SIG-M5 (cell line): ENCODE results near the gene RNH1.
A peak's percentile ranks its signal among the peaks of the same experiment; 100 is the strongest.

Experiments
- DNase-seq: peaks from one replicate; lab custom pipeline; 2025; lab: John Stamatoyannopoulos, UW

RNH1 gene

DNA sequence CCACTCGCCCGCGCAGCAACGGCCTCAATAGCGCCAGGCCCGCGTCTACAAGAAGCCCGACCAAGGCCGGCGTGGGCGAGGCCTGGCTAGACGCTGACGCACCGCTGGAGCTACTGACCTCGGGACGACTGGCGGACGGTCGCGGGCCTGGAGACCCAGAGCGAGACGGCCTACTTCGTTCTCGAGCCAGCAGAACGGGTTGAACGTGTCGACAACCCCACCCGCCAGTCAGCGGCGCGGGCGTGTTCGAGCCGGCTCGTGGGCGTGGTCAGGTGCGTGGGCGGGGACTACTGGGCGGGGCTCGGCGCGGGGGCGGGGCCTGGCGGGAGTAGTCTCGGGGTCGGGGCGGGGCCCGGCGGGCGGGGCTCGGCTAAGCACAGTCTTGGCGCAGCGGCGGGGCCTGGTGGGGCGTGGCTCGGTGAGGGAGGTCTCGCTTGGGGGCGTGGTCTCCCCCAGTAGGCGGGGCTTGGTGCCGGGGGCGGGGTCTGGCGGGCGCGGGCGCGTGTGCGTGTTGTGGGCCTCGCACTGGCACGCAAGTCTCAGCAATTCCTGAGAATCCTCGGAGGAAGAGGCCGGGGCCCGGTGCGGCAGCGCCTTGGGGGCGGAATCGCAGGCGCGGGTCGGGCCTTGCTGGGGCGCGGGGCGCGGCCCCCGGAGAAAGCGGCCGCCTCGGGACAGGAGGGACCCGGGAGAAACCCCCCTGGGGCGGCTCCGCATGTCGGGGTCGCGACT is at the start of gene RNH1:
Gene RNH1 (minus strand): TSS at position 248 of the 732 bp plus-strand sequence. CDS start 5,080 bp downstream, outside the sequence.
- DNase-seq: peak; percentile 46

DNA sequence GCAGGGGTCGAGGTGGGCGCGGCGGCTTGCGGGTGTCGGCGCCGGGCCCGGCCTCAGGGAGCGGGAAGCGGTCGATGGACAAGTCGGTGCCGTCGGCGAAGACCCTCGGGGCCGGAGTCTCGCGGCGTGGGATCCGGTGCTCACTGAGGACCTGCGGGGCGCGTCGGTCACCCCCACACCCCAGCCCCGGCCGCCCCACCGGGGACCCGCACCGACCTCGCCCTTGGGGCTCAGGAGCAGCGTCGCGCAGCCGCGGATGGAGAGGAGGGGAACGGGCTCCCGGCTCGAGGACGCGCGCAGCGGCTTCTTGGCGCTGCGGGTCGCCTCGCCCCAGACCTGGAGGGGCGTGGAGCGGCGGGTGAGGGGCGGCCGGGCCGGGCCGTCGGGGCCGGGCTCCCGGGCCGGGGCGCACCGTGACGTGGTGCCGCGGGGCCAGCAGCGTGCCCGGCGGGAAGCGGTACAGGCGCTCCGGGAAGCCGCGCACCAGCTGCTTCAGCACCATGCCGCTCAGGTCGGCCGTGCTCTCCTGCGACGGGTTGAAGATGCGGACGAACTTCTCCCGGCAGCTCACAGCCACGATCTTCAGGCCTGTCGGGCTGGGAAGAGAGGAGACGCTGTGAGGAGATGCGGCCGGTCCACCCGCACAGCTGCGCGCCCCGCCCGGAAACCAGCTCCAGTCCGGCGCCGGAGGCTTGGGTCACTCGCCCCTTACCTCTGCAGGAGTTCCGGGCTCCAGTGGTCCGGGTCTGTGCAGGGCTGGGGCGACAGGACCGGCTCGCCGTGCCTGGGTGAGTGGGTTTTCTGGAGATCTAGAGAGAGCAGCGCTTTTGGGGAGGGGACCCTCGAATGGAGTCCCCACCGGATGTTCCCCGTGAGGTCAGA is 49.0 kb upstream of the RNH1 start:
- DNase-seq: no peak

DNA sequence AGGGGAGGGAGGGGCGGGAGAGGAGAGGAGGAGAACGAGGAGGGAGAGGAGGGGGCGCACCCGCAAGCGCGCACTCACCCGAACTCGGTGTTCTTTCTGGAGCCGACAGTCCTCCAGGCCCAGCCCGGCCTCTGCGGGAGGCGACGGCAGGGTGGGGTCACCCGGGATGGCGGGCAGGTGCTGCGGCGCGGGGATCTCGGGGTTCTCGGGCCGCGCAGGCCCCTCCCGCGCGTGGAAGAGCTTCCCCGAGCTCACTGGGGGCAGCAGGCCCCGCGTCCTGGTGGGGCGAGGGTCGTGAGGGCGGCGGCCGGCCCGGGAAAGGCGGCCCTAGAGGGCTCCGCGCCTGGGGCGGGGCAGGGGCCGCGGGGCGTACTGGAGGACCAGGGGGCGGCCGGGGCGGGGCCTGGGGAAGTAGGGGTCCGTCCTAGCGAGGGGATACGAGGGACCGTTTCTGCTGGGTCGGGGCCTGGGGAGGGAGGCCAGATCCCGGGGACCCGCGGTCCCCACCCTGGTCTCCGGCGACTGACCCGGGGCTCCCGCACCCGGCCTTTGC is 48.3 kb upstream of the RNH1 start:
- DNase-seq: no peak

DNA sequence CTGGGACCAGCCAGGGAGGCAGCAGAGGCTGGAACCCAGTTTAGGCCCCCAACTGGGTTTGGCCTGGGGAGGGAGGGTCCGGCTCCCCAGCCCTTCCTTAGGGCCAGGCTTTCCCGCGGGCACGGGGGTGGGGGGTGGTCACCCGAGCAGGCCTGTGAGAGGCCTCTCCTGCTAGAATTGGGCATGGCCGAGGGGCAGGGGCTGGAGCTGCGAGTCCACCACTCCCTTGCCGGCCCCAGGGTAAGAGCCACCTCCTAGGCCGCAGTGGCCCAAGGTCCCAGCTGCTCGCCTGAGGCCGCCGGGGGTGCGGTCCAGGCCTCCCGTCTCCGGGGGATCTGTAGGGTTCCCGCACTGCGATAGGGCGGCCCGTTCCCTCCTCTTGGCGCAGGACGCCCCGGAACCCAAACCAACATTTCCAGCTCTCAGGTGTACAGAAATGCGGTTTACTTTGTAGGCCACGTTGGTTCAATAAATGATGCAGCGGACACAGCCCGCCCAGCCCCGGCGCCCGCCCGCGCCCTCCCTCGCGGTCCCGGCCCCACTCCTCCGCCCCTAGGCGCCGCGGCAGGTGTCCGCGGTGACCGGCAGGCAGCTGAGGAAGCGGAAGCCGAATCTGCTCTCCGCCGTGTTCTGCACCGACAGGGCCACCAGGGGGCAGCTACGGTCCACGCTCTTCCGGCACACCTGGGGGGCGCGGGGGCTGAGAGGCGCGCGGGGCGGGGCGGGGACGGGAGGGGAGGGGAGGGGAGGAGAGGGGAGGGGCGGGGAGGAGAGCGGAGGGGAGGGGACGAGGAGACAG is 47.6 kb upstream of the RNH1 start:
- no peak for DNase-seq

DNA sequence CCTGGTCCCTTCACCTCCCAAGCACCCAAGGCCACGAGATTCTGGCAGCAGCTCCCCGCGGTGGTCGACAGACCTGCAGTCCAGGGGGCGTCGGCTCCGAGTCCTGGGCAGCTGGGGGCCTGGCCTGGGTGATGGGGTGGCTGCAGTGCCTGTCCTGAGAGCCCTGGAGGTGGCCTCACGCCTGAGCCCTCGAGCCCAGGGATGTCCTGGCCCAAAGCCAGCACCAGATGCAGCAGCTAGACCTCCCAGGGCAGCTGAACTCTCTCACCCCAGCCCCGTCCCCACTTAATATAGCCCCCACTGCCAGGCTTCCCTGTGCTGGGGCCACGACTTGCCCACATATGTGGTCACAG is 46.9 kb upstream of the RNH1 start:
- DNase-seq: no peak

DNA sequence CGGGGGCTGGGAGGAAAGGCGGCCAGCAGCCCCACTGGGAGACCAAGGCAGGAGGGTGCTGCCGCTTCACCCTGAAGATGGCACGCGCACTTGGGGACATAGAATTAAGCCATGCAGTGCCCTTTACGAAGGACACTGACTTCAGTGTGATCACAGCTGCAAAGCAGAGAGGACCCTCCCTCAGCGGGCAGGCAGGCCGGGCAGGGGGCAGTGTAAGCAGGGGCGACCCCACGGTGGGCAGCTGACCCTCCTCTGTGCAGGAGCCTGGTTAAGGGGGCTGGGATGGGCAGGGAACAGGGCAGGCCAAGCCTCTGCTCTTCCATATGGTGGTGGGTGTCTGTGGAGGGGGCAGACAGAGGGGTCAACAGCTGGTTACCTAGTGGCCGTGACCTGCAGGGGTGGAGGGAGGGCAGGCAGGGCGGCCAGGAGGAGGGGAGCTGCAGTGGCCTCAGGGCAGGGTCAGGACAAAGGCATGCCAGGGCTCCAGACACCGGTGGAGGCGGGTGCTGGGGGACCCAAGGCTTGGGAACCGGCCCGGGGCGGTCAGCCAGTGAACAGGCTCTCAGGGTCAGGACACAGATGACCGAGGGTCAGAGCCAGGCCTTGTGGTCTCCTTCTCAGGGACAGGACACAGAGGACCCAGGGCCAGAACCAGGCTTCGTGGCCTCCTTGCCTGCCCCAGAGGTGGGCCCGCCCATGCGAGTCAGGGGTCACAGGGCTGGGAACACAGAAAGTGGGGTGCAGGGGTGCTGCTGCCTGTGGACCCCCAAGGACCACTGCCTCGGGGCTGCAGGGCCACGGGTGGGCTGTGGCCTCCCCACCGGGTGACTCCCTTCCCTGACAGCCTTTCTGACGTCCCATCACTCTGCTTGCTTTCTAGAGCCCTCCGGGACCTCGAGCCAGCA is 46.3 kb upstream of the RNH1 start:
- DNase-seq: no peak

DNA sequence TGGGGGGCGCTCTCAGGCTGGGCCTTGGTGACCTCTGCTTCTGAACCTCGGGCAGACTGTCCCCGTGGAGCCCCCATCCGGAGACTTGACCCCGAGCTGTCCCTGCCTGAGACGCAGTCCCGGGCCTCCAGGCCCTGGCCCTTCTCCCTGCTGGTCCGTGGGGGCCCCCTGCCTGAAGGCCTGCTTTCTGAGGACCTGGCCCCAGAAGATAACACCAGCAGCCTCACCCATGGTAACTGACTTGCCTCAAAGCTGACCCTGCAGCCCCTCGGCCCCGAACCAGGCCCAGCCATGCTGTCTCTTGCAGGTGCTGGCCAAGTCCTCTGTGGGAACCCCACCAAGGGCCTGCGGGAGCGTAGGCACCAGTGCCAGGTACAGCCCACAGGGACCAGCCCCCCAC is 44.6 kb upstream of the RNH1 start:
- DNase-seq: no peak

DNA sequence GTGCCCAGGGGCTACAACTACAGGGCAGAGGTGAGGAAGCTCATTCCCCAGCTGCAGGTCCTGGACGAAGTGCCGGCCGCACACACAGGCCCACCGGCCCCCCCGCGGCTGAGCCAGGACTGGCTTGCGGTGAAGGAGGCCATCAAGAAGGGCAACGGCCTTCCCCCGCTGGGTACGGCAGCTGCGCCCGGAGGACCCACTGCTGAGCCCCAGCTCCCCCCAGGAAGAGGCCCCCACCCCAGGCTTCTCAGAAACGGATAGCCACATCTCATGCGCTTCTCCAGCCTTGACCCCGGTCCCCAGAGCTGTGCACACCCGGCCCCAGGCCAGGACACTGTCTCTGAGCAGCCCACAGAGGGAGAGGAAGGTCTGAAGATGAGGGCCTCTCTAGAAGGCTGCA is 44.1 kb upstream of the RNH1 start:
- no peak for DNase-seq

DNA sequence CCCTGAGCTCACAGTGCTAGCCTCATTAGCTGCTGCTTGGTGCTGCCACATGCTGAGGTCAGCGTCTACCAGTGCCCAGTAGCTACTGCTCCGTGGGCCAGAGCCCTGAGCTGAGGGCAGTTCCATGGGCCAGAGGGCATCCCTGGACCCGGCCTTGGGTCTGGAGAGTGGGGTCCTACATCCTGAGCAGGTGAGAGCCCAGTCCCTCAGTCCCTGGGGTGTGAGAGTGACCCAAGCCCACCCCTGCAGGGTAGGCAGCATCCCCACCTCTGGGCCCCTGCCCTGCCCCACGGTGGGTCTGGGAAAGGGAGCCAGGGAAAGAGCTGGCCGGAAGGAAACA is 43.7 kb upstream of the RNH1 start:
- no peak for DNase-seq

DNA sequence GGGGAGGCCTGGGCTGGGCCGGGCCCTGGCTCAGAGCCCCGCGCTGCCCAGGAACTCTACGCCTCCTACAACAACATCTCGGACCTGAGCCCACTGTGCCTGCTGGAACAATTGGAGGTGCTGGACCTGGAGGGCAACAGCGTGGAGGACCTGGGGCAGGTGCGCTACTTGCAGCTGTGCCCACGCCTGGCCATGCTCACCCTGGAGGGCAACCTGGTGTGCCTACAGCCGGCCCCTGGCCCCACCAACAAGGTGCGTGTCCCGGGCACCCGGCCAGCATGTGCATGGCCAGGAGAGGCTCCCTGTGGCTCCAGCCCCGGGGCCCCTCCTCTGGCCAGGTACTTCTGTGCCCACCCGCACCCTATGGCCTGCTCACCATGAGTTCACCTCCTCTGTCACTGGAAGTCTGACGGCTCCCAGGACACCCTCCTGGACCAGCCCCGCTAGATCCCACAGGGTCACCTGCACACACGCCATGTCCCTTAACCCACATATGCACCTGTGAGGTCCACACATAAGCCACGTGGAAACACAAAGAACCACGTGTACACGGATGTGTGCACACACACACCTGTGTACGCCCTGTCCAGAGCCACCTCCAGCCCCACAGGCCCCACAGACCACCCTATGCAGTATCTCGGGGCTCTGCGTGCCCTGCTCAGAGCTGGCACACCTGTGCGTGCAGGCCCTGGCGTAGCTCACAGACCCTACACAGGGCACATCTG is 43.1 kb upstream of the RNH1 start:
- DNase-seq: no peak

DNA sequence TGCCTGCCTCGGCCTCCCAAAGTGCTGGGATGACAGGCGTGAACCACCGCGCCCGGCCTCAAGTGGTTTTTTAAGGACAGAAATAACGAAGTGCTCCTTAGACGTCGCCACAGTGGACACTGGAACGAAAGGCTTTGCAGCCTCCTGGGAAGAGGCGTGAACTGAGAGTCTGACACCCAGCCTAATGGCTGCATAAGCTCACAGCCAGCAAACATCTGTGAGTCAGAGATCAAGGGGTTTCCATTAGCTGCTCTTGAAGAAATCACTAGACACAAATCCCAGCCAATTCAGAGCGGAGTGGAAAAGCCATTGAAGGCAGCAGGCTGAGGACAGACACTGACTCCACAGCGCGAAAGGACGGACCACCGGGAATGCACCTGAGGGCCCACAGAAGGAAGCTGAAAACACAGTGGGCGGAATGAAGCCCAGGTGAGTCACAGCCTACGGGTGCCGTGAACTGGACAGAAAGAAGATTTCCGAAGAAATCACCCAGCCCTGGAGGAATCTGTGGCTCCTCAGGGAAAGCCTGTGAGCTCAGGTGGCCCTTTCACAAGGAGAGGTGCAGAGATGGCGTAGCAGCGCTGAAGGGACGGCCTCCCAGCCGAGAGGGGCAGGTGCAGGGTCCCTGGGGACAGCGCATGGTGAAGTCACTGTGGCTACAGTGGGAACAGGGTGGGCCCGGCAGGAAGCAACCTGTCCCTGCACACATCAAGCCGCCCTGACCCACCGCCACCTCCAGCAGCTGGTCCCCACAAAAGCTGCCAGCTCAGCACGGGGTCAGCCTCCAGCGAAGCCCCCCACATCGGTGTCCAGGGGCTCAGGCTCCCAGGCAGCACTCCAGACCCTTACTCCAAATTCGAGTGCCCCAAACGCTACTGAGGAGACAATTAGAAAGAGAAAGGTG is 41.9 kb upstream of the RNH1 start:
- no peak for DNase-seq

DNA sequence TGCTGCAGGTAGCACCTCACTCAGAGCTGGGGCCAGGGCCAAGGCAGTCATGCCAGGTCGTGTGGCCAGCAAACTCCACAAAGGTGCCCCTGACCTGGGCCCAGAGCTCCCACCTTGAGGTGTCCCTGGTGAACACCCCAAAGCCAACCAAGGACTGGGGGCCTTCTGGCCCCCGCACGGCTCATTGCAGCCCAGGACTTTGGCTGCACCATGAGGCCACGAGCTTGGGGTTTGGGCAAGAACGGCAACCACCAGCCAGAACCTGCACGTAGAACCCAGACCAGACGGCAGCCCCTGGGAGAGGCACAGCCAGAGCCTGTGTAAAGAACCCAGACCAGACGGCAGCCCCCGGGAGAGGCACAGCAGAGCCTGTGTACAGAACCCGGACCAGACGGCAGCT is 38.1 kb upstream of the RNH1 start:
- no peak for DNase-seq

DNA sequence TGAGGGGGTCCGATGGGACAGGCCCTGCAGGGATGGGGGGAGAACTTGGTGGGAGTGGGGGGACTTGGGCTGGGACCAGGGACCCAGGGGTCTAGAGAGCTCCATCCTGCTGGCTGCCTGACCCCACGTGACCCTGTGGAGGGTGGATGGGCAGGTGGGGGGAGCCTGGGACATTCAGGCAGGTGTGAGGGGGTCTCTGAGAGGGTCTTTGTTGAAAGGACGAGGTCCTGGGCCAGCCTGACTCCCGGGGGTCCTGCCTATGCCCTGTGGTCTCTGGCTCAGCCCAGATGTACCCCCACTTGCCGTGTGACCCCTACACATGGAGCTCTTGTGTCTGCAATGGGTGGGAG is 37.8 kb upstream of the RNH1 start:
- no peak for DNase-seq

DNA sequence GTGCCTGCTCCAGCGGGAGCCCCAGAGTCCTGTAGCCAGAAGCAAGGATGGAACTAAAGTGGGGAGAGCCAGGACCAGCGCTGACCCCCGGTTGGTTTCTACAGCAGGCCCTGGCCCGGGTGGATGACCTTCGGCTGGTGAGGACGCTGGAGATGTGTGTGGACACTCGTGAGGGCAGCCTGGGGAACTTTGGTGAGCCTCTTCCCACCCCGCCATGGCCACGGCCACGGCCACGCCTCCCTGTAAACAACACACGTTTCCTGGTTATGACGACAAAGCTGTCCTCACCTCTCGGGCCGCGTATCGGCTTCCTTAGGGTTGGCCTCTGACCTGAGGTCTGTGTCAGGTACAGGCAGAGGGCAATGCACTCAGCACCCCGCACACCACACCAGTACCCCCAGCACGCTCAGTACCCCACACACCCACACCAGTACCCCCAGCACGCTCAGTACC is 34.4 kb upstream of the RNH1 start:
- DNase-seq: no peak

DNA sequence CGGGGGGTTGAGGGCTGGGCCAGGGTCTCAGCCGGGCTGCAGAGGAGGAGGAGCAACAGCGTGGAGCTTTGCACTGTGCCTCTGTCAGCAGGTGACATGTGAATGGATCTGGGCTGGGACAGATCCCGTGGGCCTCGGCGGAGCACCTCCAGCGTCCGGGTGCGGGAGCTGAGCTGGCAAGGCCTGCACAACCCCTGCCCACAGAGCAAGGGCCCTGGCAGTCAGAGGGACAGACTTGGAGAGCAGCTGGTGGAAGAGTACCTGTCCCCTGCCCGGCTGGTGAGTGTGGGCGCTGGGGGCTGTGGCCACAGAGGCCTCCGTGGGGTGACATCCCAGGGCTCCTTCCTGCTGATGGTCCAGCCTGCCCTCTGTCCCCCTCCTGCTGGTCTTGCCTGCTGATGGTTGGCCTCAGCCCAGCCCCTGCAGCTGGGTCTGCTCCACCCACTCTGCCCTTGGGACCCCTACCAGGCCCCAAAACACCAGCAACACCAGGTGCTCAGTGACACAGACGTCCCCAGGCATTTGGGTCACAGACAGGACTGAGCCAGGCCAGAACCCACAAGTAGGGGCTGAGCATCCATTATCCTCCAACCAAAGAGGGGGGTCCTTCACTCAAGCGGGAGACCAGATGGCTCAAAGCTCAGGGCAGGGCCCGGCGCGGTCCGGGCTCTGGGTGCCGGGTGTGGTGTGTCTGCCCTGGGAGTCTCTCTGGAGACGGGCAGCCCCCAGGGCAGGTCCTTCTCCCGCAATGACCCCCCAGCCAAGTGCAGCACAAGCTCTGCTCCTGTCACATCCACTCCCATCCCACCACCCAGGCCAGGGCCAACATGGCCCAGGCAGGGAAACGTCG is 33.8 kb upstream of the RNH1 start:
- DNase-seq: no peak

DNA sequence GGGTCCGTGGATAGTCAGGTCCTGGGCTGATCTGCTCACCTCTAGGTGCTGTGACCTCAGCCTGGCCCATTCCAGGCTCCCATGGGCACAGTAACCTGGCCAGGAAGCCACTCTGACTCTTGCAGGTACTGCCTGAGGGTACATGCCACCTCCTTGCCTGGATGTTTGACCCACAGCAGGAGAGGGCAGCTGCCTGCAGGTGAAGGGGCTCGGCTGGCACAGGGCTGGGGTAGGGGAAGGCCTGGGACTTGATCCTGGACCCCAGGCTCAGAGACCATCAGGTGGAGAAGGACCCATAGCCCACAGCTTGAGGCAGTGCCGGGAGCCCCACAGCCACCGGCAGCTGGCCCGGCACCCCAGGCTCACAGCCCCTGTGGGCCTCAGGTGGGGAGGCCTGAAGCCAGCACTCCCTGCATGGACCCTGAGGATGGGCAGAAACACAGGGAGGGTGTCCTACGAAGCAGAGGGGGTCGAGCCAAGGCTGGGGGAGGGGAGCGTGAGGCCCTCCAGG is 33.0 kb upstream of the RNH1 start:
- DNase-seq: no peak

DNA sequence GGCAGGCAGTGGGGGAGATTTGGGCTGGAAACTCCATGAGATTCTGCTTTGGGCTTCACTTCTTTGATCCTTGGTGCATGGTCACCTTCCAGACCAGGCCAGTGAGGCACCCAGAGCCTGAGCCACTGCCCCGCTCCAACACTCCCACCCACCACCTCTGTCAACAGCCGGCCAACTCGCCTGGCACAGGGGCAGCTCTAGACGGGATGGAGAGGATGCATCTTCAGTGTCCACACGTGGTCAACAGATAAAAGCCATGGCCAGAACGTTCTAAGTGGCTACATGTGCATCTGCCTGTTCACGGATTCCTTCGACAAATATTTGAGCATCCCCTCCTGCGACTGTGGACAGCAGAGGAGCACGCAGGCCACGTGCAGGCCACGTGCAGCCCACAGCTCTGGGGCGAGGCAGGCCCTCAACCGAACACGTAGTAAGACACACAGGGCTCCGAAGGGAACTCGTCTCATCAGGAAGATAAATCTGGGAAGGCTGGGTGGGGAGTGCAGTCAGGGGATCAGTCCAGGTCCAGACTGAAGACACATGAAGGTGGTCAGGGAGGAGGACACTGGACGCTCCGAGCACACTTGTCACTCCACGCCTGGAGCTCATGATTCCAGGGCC is 31.5 kb upstream of the RNH1 start:
- no peak for DNase-seq
